ENCODE measurements around the gene MEIOSIN.

Gene MEIOSIN

GRCh38 chr19:45777395-45777961 is 44.2 kb downstream of the MEIOSIN start:
- DNase-seq (ENCODE audit: low read depth): no peak
- TF ChIP-seq CTCF (IDR thresholded peaks at IDR 0.05; ENCODE audit: insufficient read depth, low read depth, low read length, missing control alignments): no peak

GRCh38 chr19:45778010-45778661 is 44.9 kb downstream of the MEIOSIN start:
- H3K4me3 ChIP-seq (ENCODE audit: low read depth, low read length): no peak overlapping the region
- DNase-seq (ENCODE audit: low read depth): no peak
- no peak for TF ChIP-seq CTCF (IDR thresholded peaks at IDR 0.05; ENCODE audit: insufficient read depth, low read depth, low read length, missing control alignments)

More at GRCh38 chr19:45777395-45777961, 44.2 kb downstream of the MEIOSIN start:
- H3K4me3 ChIP-seq (ENCODE audit: low read depth, low read length): no peak overlapping the region

GRCh38 chr19:45779231-45780145 is 46.2 kb downstream of the MEIOSIN start:
- peak; percentile 91 for DNase-seq (ENCODE audit: low read depth)
- TF ChIP-seq CTCF (IDR thresholded peaks at IDR 0.05; ENCODE audit: insufficient read depth, low read depth, low read length, missing control alignments): peak; percentile 64
- peak overlapping the region; percentile 32 for H3K4me3 ChIP-seq (ENCODE audit: low read depth, low read length)

- H3K4me3 ChIP-seq (ENCODE audit: low read depth, low read length): no peak overlapping the region
- no peak for DNase-seq (ENCODE audit: low read depth)
- no peak for TF ChIP-seq CTCF (IDR thresholded peaks at IDR 0.05; ENCODE audit: insufficient read depth, low read depth, low read length, missing control alignments)
Measured at GRCh38 chr19:45780146-45780447, 46.9 kb downstream of the MEIOSIN start.

- TF ChIP-seq CTCF (IDR thresholded peaks at IDR 0.05; ENCODE audit: insufficient read depth, low read depth, low read length, missing control alignments): no peak
- H3K4me3 ChIP-seq (ENCODE audit: low read depth, low read length): no peak overlapping the region
- DNase-seq (ENCODE audit: low read depth): no peak
Measured at GRCh38 chr19:45780448-45781213, 47.4 kb downstream of the MEIOSIN start.

GRCh38 chr19:45781214-45782161 is 48.2 kb downstream of the MEIOSIN start:
- peak; percentile 3 for DNase-seq (ENCODE audit: low read depth)
- H3K4me3 ChIP-seq (ENCODE audit: low read depth, low read length): no peak overlapping the region
- TF ChIP-seq CTCF (IDR thresholded peaks at IDR 0.05; ENCODE audit: insufficient read depth, low read depth, low read length, missing control alignments): no peak
